Thoracic aorta (tissue), 2 donors: ENCODE data around the gene SLC22A4. TPM values are rescaled to one million over a fixed set of nuclear protein-coding genes. Genes with fewer than 3 reads are reported as not detected.

ENCODE experiments used
- ATAC-seq: fragments of 150-250 bp; one replicate; pipeline ENCODE4 v1.8.0; 2017; ENCODE audit warnings: low read depth; ENCODE audit not compliant: insufficient number of reproducible peaks, low FRiP score
- DNase-seq: peaks from one replicate; pipeline ENCODE4 v3.0.0-alpha.2; 2020; ENCODE audit warnings: low spot score
- H3K27ac ChIP-seq, 2 donors: fragments of 200-600 bp; sonication (generic); 1 replicate in 1 of 2; 2 replicates in 1 of 2; pipeline ENCODE4 v1.5.1; 2016; ENCODE audit warnings: mild to moderate bottlenecking in 2 of 2, moderate library complexity in 2 of 2
- H3K27me3 ChIP-seq: fragments of 200-600 bp; sonication (generic); replicated peaks from 2 replicates; pipeline ENCODE4 v1.6.0; 2016; ENCODE audit warnings: mild to moderate bottlenecking; ENCODE audit not compliant: insufficient read depth
- H3K36me3 ChIP-seq: fragments of 200-600 bp; sonication (generic); one replicate; pipeline ENCODE4 v1.5.1; 2016
- H3K4me1 ChIP-seq, 2 donors: fragments of 200-600 bp; sonication (generic); 1 replicate in 1 of 2; 2 replicates in 1 of 2; pipeline versions ENCODE4 v1.5.1 to v1.6.0; 2016; ENCODE audit warnings: low read depth in 2 of 2, mild to moderate bottlenecking in 1 of 2; ENCODE audit not compliant: control insufficient read depth in 1 of 2
- H3K4me3 ChIP-seq: fragments of 200-600 bp; sonication (generic); 2 replicates; pipeline ENCODE4 v1.5.1; 2016; ENCODE audit warnings: mild to moderate bottlenecking
- H3K9me3 ChIP-seq: fragments of 200-600 bp; sonication (generic); 2 replicates; pipeline ENCODE4 v1.5.1; 2016
- CTCF ChIP-seq: fragments of 200-600 bp; sonication (generic); IDR thresholded peaks from one replicate; pipeline ENCODE4 v1.5.1; 2019; ENCODE audit warnings: antibody characterized with exemption
- total RNA-seq, 2 donors: library from RNA; depleted of rRNA; stranded (reverse); fragments of >200 nt; gene quantifications; one replicate each; pipeline versions ENCODE4 v1.1.0 to v1.2.3, GENCODE V29; 2016

Gene SLC22A4
- total RNA-seq, 2 donors from 2014 or later: 0.14 to 2.1 TPM

- H3K4me3 ChIP-seq: no peak overlapping the region
- no peaks in the 10 kb centered on the region for H3K9me3 ChIP-seq
- H3K27ac ChIP-seq: no peak overlapping the region
- ATAC-seq: no peak
- peaks cover 3% of the 10 kb centered on the region for H3K36me3 ChIP-seq
- peaks cover 7 to 31% of the 10 kb centered on the region in 2 donors for H3K4me1 ChIP-seq
- no peak for TF ChIP-seq CTCF
- no peaks in the 10 kb centered on the region for H3K27me3 ChIP-seq
- DNase-seq: no peak
Observed at GRCh38 chr5:132381614-132382013, 87.4 kb downstream of the SLC22A4 start.

- Histone ChIP-seq H3K36me3 (peaks cover 3% of the 10 kb centered on the region), H3K4me1 (peaks cover 17 to 34% of the 10 kb centered on the region in 2 donors), H3K27me3 (no peaks in the 10 kb centered on the region), H3K27ac (no peak overlapping the region), H3K9me3 (no peaks in the 10 kb centered on the region), H3K4me3 (no peak overlapping the region)
- DNase-seq (no peak), ATAC-seq (no peak)
- no peak for TF ChIP-seq CTCF
Observed at GRCh38 chr5:132383261-132383660, 89.1 kb downstream of the SLC22A4 start.

GRCh38 chr5:132383984-132384383 is 89.8 kb downstream of the SLC22A4 start:
- peaks cover 3% of the 10 kb centered on the region for H3K36me3 ChIP-seq
- no peak for TF ChIP-seq CTCF
- peaks cover 22 to 41% of the 10 kb centered on the region in 2 donors for H3K4me1 ChIP-seq
- no peaks in the 10 kb centered on the region for H3K27me3 ChIP-seq
- H3K4me3 ChIP-seq: no peak overlapping the region
- no peak for ATAC-seq
- H3K9me3 ChIP-seq: no peaks in the 10 kb centered on the region
- DNase-seq: no peak
- no peak overlapping the region for H3K27ac ChIP-seq

GRCh38 chr5:132384506-132385050 is 90.4 kb downstream of the SLC22A4 start:
- no peak for TF ChIP-seq CTCF
- ATAC-seq: no peak

GRCh38 chr5:132385326-132386105 is 91.3 kb downstream of the SLC22A4 start:
- ATAC-seq (no peak), DNase-seq (no peak)
- Histone ChIP-seq H3K27ac (peak overlapping the region; percentile 32 to 94), H3K9me3 (no peaks in the 10 kb centered on the region), H3K27me3 (no peaks in the 10 kb centered on the region), H3K4me3 (no peak overlapping the region), H3K36me3 (peaks cover 3% of the 10 kb centered on the region), H3K4me1 (peaks cover 22 to 56% of the 10 kb centered on the region in 2 donors)
- peak; percentile 73 for TF ChIP-seq CTCF

More at GRCh38 chr5:132384506-132385050, 90.4 kb downstream of the SLC22A4 start:
- H3K4me1 ChIP-seq: peaks cover 22 to 47% of the 10 kb centered on the region in 2 donors
- peaks cover 3% of the 10 kb centered on the region for H3K36me3 ChIP-seq
- no peak overlapping the region for H3K27ac ChIP-seq
- H3K27me3 ChIP-seq: no peaks in the 10 kb centered on the region
- H3K9me3 ChIP-seq: no peaks in the 10 kb centered on the region
- H3K4me3 ChIP-seq: no peak overlapping the region
- DNase-seq: no peak
